BE2C (cell line): ENCODE data around the gene RAD18.

Experiments used
- DNase-seq: peaks from one replicate; pipeline ENCODE4 v3.0.0-alpha.2; 2020
- H3K27me3 ChIP-seq: fragments of 250-450 bp; sonication (Bioruptor Pico); 2 replicates; pipeline ENCODE4 v1.5.1; 2020; ENCODE audit warnings: mild to moderate bottlenecking
- H3K36me3 ChIP-seq: fragments of 250-450 bp; sonication (Bioruptor Pico); 2 replicates; pipeline ENCODE4 v1.5.1; 2020; ENCODE audit warnings: mild to moderate bottlenecking
- H3K4me1 ChIP-seq: fragments of 250-450 bp; sonication (Bioruptor Pico); 2 replicates; pipeline ENCODE4 v1.5.1; 2020
- H3K4me3 ChIP-seq: 2 replicates; pipeline ENCODE4 v1.5.1; 2011; ENCODE audit warnings: low read depth, low read length
- H3K9me3 ChIP-seq: fragments of 250-450 bp; sonication (Bioruptor Pico); 2 replicates; pipeline ENCODE4 v1.5.1; 2020
- CTCF ChIP-seq: IDR thresholded peaks from 2 replicates; pipeline ENCODE4 v1.5.1; 2012; ENCODE audit warnings: mild to moderate bottlenecking, low read depth, low read length

Gene RAD18

GRCh38 chr3:8972639-8973038 is 9.4 kb upstream of the RAD18 start:
- Histone ChIP-seq H3K4me1 (no peaks in the 10 kb centered on the region), H3K4me3 (no peak overlapping the region), H3K36me3 (no peaks in the 10 kb centered on the region), H3K27me3 (no peaks in the 10 kb centered on the region), H3K9me3 (no peaks in the 10 kb centered on the region)
- peak; percentile 64 for DNase-seq
- TF ChIP-seq CTCF = no peak

GRCh38 chr3:8970971-8971589 is 7.8 kb upstream of the RAD18 start:
- TF ChIP-seq CTCF = peak; percentile 84
- H3K4me3 ChIP-seq = no peak overlapping the region
- peak; percentile 44 for DNase-seq
- no peaks in the 10 kb centered on the region for H3K9me3 ChIP-seq
- no peaks in the 10 kb centered on the region for H3K4me1 ChIP-seq
- H3K27me3 ChIP-seq = no peaks in the 10 kb centered on the region
- H3K36me3 ChIP-seq = no peaks in the 10 kb centered on the region

- Histone ChIP-seq H3K27me3 (no peaks in the 10 kb centered on the region), H3K4me3 (no peak overlapping the region), H3K36me3 (no peaks in the 10 kb centered on the region), H3K4me1 (no peaks in the 10 kb centered on the region), H3K9me3 (no peaks in the 10 kb centered on the region)
- DNase-seq = no peak
- no peak for TF ChIP-seq CTCF
These were observed 6.0 kb upstream of the RAD18 start for GRCh38 chr3:8969241-8969640.

- H3K9me3 ChIP-seq = no peaks in the 10 kb centered on the region
- no peaks in the 10 kb centered on the region for H3K36me3 ChIP-seq
- H3K4me3 ChIP-seq = no peak overlapping the region
- no peaks in the 10 kb centered on the region for H3K27me3 ChIP-seq
- no peak for DNase-seq
- no peaks in the 10 kb centered on the region for H3K4me1 ChIP-seq
- no peak for TF ChIP-seq CTCF
These were observed 5.2 kb upstream of the RAD18 start for GRCh38 chr3:8968375-8968882.

- H3K4me3 ChIP-seq = no peak overlapping the region
- no peak for TF ChIP-seq CTCF
- DNase-seq = no peak
These were observed 4.3 kb upstream of the RAD18 start for GRCh38 chr3:8967553-8967952.

GRCh38 chr3:8966820-8967348 is 3.6 kb upstream of the RAD18 start:
- H3K27me3 ChIP-seq = no peaks in the 10 kb centered on the region
- no peak for DNase-seq
- H3K4me1 ChIP-seq = no peaks in the 10 kb centered on the region
- H3K4me3 ChIP-seq = no peak overlapping the region
- H3K36me3 ChIP-seq = no peaks in the 10 kb centered on the region
- no peak for TF ChIP-seq CTCF
- no peaks in the 10 kb centered on the region for H3K9me3 ChIP-seq

More at GRCh38 chr3:8967553-8967952, 4.3 kb upstream of the RAD18 start:
- Histone ChIP-seq H3K36me3 (no peaks in the 10 kb centered on the region), H3K9me3 (no peaks in the 10 kb centered on the region), H3K27me3 (no peaks in the 10 kb centered on the region), H3K4me1 (no peaks in the 10 kb centered on the region)
